ENCODE data around the gene COL6A3. TPM values are rescaled to one million over a fixed set of nuclear protein-coding genes. Genes with fewer than 3 reads are reported as not detected.

COL6A3 gene
- total RNA-seq, 1 donor from 2014 or later: 0.02 TPM

GRCh38 chr2:237350070-237350469 lies 63.9 kb downstream of the COL6A3 start:
- Mint-ChIP-seq H3K27me3 (peaks cover 8% of the 10 kb centered on the region), H3K27ac (no peak overlapping the region), H3K4me3 (no peak overlapping the region), H3K4me1 (no peaks in the 10 kb centered on the region), H3K9me3 (no peaks in the 10 kb centered on the region), H3K36me3 (ENCODE audit: low read depth) (no peaks in the 10 kb centered on the region)
- intact Hi-C loops (cut with micrococcal nuclease): no loop called here
- ATAC-seq (ENCODE audit: low read depth) (no peak), DNase-seq (no peak)
- ChIA-PET CTCF (no interaction called here), POLR2A (no interaction called here)
- no peak for TF ChIP-seq CTCF (IDR thresholded peaks at IDR 0.05)

DNA sequence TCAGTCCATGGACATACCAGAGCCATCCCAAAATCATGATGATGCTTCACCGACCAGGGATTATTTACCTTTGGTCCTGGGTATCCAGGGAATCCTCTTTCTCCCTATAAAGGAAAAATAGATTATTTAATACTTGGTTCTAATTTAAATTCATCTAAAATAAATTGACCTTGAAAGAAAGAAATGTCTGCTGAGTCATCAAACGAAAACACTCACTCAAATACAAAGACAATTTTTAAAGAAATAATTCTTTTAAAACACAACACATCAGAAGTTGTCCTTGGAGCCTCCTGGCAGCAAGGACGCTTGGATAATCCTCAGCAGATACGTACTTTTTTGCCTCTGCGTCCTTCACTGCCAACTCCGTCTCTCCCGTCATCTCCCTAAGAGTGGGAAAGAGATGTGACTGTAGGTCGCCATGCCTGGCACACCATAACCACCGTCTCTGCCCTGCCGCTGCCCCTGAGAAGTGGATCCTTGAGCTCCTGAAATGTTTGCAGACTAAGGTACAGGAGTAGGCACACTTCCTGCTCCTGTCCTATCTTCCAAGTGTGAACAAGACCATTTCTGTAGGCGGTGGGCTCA lies 65.6 kb downstream of the COL6A3 start:
- POLR2A ChIA-PET: no interaction called here
- no peak overlapping the region for H3K27ac Mint-ChIP-seq
- H3K9me3 Mint-ChIP-seq: no peaks in the 10 kb centered on the region
- H3K36me3 Mint-ChIP-seq (ENCODE audit: low read depth): no peaks in the 10 kb centered on the region
- H3K27me3 Mint-ChIP-seq: peaks cover 5% of the 10 kb centered on the region
- H3K4me1 Mint-ChIP-seq: no peaks in the 10 kb centered on the region
- intact Hi-C loops (cut with micrococcal nuclease): no loop called here
- ATAC-seq (ENCODE audit: low read depth) (no peak), DNase-seq (no peak)
- TF ChIP-seq CTCF (IDR thresholded peaks at IDR 0.05): no peak
- CTCF ChIA-PET: no interaction called here
- no peak overlapping the region for H3K4me3 Mint-ChIP-seq

DNA sequence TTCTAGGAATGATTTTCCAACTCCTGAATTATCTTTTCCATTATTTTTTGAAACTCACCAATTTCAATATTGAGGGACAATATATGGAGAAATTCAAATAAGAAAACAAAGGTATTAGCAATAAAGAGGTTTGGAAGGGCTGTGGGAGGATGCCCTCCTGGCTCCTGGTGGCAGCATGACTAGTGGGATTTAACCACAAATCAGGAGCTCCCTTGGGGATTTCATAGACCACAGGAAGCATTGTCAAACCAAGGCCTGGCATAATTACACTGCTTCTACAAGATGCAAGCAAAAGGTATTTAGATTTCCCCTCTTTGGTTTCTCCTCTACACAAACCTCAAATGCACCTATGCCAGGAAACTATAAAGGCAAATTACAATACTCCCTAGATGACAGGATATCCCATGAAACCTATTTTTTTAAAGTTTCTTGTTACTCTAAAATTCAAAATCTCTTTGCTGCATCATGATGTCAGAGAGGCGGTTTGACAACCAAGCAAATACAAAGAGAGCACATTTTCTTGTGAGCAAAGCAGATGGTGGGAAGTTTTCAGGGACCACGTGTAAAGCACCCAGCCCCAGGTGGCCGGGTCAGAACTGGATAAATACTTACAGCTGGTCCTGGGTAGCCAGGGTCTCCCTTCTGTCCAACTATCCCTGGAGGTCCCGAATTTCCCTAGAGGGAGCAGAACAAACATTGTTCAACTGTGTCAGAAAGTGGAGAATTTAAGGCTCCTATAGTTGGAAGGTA lies 67.9 kb downstream of the COL6A3 start:
- POLR2A ChIA-PET: no interaction called here
- CTCF ChIA-PET: no interaction called here
- intact Hi-C loops (cut with micrococcal nuclease): no loop called here
- TF ChIP-seq CTCF (IDR thresholded peaks at IDR 0.05): no peak
- Mint-ChIP-seq H3K27ac (no peak overlapping the region), H3K9me3 (no peaks in the 10 kb centered on the region), H3K4me1 (no peaks in the 10 kb centered on the region), H3K27me3 (peaks cover 4% of the 10 kb centered on the region), H3K4me3 (no peak overlapping the region), H3K36me3 (ENCODE audit: low read depth) (no peaks in the 10 kb centered on the region)
- ATAC-seq (ENCODE audit: low read depth) (no peak), DNase-seq (no peak)

DNA sequence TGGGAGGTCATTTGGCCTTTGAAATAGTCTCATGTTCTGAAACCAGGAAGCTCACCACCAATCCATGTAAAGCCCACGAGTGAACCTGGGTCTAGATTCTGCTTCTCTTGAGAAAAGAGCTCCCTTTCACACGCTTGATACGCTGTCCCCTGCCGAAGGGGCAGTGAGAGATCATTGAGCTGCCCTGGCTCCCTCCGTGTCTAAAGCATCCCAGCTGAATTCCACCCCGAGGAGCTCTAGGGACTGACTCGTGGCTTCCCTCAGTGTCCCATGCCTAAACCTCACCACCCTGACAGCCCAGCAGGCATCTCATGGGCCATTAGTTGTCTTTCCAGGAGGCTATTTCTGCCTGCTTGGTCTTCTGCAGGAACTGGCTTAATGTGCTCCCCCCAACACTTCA lies 68.6 kb downstream of the COL6A3 start:
- Mint-ChIP-seq H3K9me3 (no peaks in the 10 kb centered on the region), H3K27ac (no peak overlapping the region), H3K27me3 (peaks cover 2% of the 10 kb centered on the region), H3K36me3 (ENCODE audit: low read depth) (no peaks in the 10 kb centered on the region), H3K4me1 (no peaks in the 10 kb centered on the region), H3K4me3 (no peak overlapping the region)
- ChIA-PET CTCF (no interaction called here), POLR2A (no interaction called here)
- TF ChIP-seq CTCF (IDR thresholded peaks at IDR 0.05): no peak
- DNase-seq (no peak), ATAC-seq (ENCODE audit: low read depth) (no peak)
- intact Hi-C loops (cut with micrococcal nuclease): no loop called here

DNA sequence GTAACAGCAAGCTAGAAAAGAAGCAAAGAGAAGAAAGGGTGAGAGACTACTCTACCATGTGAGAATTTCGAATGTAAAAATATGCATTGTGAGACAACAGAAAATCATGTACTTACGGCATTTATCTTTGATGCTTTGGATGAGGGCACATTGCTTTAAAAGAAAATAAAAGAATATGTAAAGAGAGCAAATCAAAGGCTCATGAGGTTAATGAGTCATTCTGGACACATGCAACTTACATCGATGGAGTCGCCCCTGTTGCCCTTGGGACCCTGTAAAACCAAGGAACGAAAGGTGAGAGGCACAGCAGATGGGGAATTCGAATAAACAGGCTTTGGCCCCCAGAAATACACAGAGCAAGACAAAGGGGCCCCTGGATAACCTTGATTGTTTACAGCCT lies 69.0 kb downstream of the COL6A3 start:
- CTCF ChIA-PET: no interaction called here

More for the DNA sequence above, 69.0 kb downstream of the COL6A3 start:
- intact Hi-C loops (cut with micrococcal nuclease): no loop called here
- ATAC-seq (ENCODE audit: low read depth) (no peak), DNase-seq (no peak)
- Mint-ChIP-seq H3K27me3 (peaks cover 2% of the 10 kb centered on the region), H3K27ac (no peak overlapping the region), H3K36me3 (ENCODE audit: low read depth) (no peaks in the 10 kb centered on the region), H3K4me1 (no peaks in the 10 kb centered on the region), H3K4me3 (no peak overlapping the region), H3K9me3 (no peaks in the 10 kb centered on the region)
- POLR2A ChIA-PET: no interaction called here
- TF ChIP-seq CTCF (IDR thresholded peaks at IDR 0.05): no peak
